NT2/D1 (cell line): ENCODE results near the gene TMEM239.
"Not testable (repeated sequence)": the region's sequence is repeated elsewhere in the genome, so short reads cannot be mapped to it uniquely, and the experiment has no call there.

Experiments
- DNase-seq: peaks from one replicate; pipeline ENCODE4 v3.0.0-alpha.2; 2011; ENCODE audit warnings: low read depth, low spot score
- H3K27me3 ChIP-seq: 2 replicates; pipeline ENCODE4 v1.6.0; 2011; ENCODE audit warnings: mild to moderate bottlenecking; ENCODE audit not compliant: insufficient read length, insufficient read depth
- H3K36me3 ChIP-seq: 2 replicates; pipeline ENCODE4 v1.6.1; 2011; ENCODE audit warnings: mild to moderate bottlenecking, low read length, mixed read lengths; ENCODE audit not compliant: insufficient read depth, insufficient read length
- H3K4me1 ChIP-seq: 2 replicates; pipeline ENCODE4 v1.5.1; 2011; ENCODE audit not compliant: insufficient read depth, insufficient read length
- H3K4me3 ChIP-seq: 2 replicates; pipeline ENCODE4 v1.5.1; 2011; ENCODE audit warnings: low read depth; ENCODE audit not compliant: insufficient read length
- H3K9ac ChIP-seq: 2 replicates; pipeline ENCODE4 v1.6.0; 2011; ENCODE audit warnings: low read depth; ENCODE audit not compliant: insufficient read length
- H3K9me3 ChIP-seq: 2 replicates; pipeline ENCODE4 v1.5.1; 2011; ENCODE audit warnings: mild to moderate bottlenecking, low read length; ENCODE audit not compliant: insufficient read depth
- SUZ12 ChIP-seq: IDR thresholded peaks from 2 replicates; pipeline ENCODE4 v1.6.1; 2011; ENCODE audit not compliant: insufficient read length, insufficient read depth; ENCODE audit errors: extremely low read depth
- YY1 ChIP-seq: IDR thresholded peaks from 2 replicates; pipeline ENCODE4 v1.6.1; 2011; ENCODE audit not compliant: insufficient read length, insufficient read depth
- ZNF274 ChIP-seq: IDR thresholded peaks from 2 replicates; pipeline ENCODE4 v1.6.1; 2011; ENCODE audit warnings: mild to moderate bottlenecking, low read depth, low read length

TMEM239 gene

GRCh38 chr20:2825761-2826160 lies 9.6 kb downstream of the TMEM239 start:
- H3K4me3 ChIP-seq = no peak overlapping the region
- H3K36me3 ChIP-seq = no peaks in the 10 kb centered on the region
- no peaks in the 10 kb centered on the region for H3K27me3 ChIP-seq
- H3K4me1 ChIP-seq = no peaks in the 10 kb centered on the region
- H3K9me3 ChIP-seq = no peaks in the 10 kb centered on the region
- no peak for DNase-seq
- TF ChIP-seq YY1 = no peak
- no peak for TF ChIP-seq ZNF274
- no peak for TF ChIP-seq SUZ12
- H3K9ac ChIP-seq = no peak overlapping the region

- H3K9me3 ChIP-seq = no peaks in the 10 kb centered on the region
- TF ChIP-seq YY1 (no peak), ZNF274 (no peak), SUZ12 (no peak)
- H3K4me3 ChIP-seq = no peak overlapping the region
- DNase-seq = no peak
- H3K4me1 ChIP-seq = no peaks in the 10 kb centered on the region
- no peaks in the 10 kb centered on the region for H3K27me3 ChIP-seq
- no peak overlapping the region for H3K9ac ChIP-seq
- no peaks in the 10 kb centered on the region for H3K36me3 ChIP-seq
Measured at GRCh38 chr20:2826655-2827054, 10.5 kb downstream of the TMEM239 start.

DNA sequence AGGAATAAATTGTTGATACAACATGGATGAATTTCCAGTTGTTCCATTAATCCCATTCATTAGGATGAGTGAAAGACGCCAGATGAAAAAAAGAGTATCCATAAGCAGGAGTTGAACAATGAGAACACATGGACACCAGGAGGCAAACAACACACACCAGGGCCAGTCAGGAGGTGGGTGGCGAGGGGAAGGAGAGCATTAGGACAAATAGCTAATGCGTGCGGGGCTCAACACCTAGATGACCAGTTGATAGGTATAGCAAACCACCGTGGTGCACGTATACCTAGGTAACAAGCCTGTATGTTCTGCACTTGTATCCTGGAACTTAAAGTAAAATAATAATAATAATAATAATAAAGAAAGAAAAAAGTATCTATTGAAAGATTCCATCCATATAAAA lies 13.2 kb downstream of the TMEM239 start:
- no peak for TF ChIP-seq SUZ12
- TF ChIP-seq YY1 = no peak
- peaks cover 4% of the 10 kb centered on the region for H3K36me3 ChIP-seq
- H3K4me3 ChIP-seq = no peak overlapping the region
- no peak for DNase-seq
- H3K9ac ChIP-seq = no peak overlapping the region
- no peaks in the 10 kb centered on the region for H3K9me3 ChIP-seq
- H3K27me3 ChIP-seq = no peaks in the 10 kb centered on the region
- no peaks in the 10 kb centered on the region for H3K4me1 ChIP-seq

- H3K9ac ChIP-seq, DNase-seq, H3K27me3 ChIP-seq, H3K4me1 ChIP-seq, H3K9me3 ChIP-seq, H3K4me3 ChIP-seq: not testable (repeated sequence)
- peaks cover 15% of the 10 kb centered on the region for H3K36me3 ChIP-seq
Measured at GRCh38 chr20:2831206-2831605, 15.0 kb downstream of the TMEM239 start.

DNA sequence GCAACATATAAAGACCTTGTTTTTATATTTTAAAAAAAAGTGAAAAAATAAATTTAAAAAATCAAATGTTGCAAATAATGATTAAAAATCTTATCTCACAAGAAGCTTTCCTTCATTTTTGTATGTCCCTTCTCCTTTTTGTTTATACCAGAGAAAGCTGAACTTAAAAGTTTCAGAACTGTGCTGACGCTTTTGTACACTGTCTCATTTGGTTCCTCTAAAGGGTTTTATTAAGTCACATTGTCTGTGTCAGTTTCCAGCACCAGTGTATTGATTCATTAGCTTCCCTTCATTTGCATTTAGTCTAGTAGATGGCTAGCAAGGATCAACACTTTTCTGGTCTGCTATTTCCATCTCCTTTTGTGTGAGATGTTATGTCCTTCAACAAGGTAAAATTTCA lies 17.6 kb downstream of the TMEM239 start:
- H3K27me3 ChIP-seq = no peaks in the 10 kb centered on the region
- no peaks in the 10 kb centered on the region for H3K4me1 ChIP-seq
- no peak for TF ChIP-seq ZNF274
- TF ChIP-seq YY1 = no peak
- no peak for TF ChIP-seq SUZ12
- no peaks in the 10 kb centered on the region for H3K9me3 ChIP-seq
- H3K36me3 ChIP-seq = peaks cover 36% of the 10 kb centered on the region
- H3K9ac ChIP-seq = no peak overlapping the region
- no peak overlapping the region for H3K4me3 ChIP-seq
- no peak for DNase-seq

- Histone ChIP-seq H3K4me1 (peaks cover 1% of the 10 kb centered on the region), H3K36me3 (peaks cover 42% of the 10 kb centered on the region), H3K27me3 (no peaks in the 10 kb centered on the region), H3K9ac (no peak overlapping the region), H3K4me3 (no peak overlapping the region), H3K9me3 (no peaks in the 10 kb centered on the region)
- TF ChIP-seq ZNF274 (no peak), SUZ12 (no peak), YY1 (no peak)
- no peak for DNase-seq
Measured at GRCh38 chr20:2834401-2835110, 18.4 kb downstream of the TMEM239 start.

DNA sequence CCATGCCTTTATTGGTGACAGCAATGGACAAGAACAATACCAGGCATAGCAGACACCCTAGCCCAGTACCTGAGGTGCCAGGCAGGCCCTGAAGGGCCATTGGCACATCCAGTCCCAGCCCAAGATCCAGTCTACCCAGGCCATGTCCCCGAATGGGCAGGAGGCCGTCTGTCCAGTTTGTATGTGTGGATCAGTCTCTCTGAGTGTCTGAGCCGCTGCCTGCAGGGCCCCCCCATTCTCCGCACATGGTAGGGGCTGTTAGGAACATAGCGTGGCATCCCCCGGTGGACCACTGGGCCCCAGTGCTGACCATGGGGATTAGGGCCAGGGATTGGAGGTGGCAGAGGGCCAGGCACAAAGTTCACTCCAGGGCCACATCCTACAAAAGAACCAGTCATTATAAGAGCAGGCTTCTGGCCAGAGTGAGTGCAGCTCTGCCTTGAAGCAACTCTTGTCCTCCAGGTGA lies 19.2 kb downstream of the TMEM239 start:
- DNase-seq = no peak

DNA sequence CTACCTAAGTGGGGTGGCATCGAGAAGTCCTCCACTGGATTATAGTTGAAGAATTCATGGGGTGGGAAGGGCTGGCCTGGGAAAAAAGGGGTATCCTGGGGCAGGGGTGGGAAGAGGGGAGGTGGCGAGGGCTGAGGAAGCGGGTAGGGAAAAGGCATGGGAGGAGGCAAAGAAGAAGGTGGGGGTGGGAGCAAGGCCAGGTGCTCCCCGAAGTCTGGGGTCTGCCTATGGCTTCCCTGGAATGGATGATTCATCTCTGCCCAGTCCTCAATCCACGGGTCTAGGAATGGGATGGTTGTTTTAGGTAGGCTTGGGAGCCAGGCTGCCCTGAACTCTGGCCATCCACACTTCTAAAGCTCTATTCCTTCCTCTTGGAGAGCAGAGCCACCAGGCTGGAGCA lies 19.9 kb downstream of the TMEM239 start:
- no peak for DNase-seq
- peaks cover 5% of the 10 kb centered on the region for H3K4me1 ChIP-seq
- H3K9me3 ChIP-seq = no peaks in the 10 kb centered on the region
- H3K36me3 ChIP-seq = peaks cover 44% of the 10 kb centered on the region
- H3K4me3 ChIP-seq = no peak overlapping the region
- no peak overlapping the region for H3K9ac ChIP-seq
- TF ChIP-seq ZNF274 (no peak), SUZ12 (no peak), YY1 (no peak)
- H3K27me3 ChIP-seq = no peaks in the 10 kb centered on the region

More for the DNA sequence above, 19.2 kb downstream of the TMEM239 start:
- TF ChIP-seq YY1 = no peak
- no peak overlapping the region for H3K4me3 ChIP-seq
- H3K4me1 ChIP-seq = peaks cover 5% of the 10 kb centered on the region
- no peak overlapping the region for H3K9ac ChIP-seq
- no peaks in the 10 kb centered on the region for H3K27me3 ChIP-seq
- H3K9me3 ChIP-seq = no peaks in the 10 kb centered on the region
- H3K36me3 ChIP-seq = peaks cover 44% of the 10 kb centered on the region
